ENCODE data around the gene C20orf144.

The C20orf144 gene

GRCh38 chr20:33663161-33664084, 1.3 kb downstream of the C20orf144 start:
- no peaks in the 10 kb centered on the region for H3K9me3 ChIP-seq (ENCODE audit: control insufficient read depth, low read length)
- peak overlapping the region; percentile 90 for H2AFZ ChIP-seq (ENCODE audit: low read depth, low read length)
- H3K14ac ChIP-seq (ENCODE audit: low read length in 2 of 2) = peak overlapping the region; percentile 28 to 99
- peak overlapping the region; percentile 84 for H3K27ac ChIP-seq (ENCODE audit: low read length, poor library complexity, severe bottlenecking)
- H3K79me1 ChIP-seq (replicated peaks; ENCODE audit: low read length, poor library complexity, severe bottlenecking) = peaks cover 39% of the 10 kb centered on the region
- H2BK15ac ChIP-seq (ENCODE audit: low read depth, poor library complexity, severe bottlenecking) = peak overlapping the region; percentile 92
- H2AK5ac ChIP-seq (ENCODE audit: low read length, severe bottlenecking) = peak overlapping the region; percentile 57
- H3K27me3 ChIP-seq (ENCODE audit: control insufficient read depth in 1 of 2, insufficient read depth in 1 of 2, low read length in 2 of 2) = no peaks in the 10 kb centered on the region
- H3K4me2 ChIP-seq (ENCODE audit: low read length, poor library complexity, severe bottlenecking) = peak overlapping the region; percentile 92
- H3K36me3 ChIP-seq (ENCODE audit: control insufficient read depth in 1 of 2, insufficient read depth in 2 of 2, low read depth in 1 of 2, low read length in 2 of 2) = peaks cover 9 to 59% of the 10 kb centered on the region in 2 experiments
- H3K18ac ChIP-seq (ENCODE audit: low read depth in 1 of 2, low read length in 2 of 2) = peak overlapping the region; percentile 81 to 99
- H4K8ac ChIP-seq (ENCODE audit: low read length) = peak overlapping the region; percentile 96
- H3K4me3 ChIP-seq (ENCODE audit: insufficient read depth in 1 of 2, low read depth in 1 of 2, low read length in 2 of 2) = peak overlapping the region; percentile 78 to 88
- under 1% methylated on average over 73 of the region's 84 CpGs for WGBS
- H3K23ac ChIP-seq (ENCODE audit: low read length in 2 of 2) = peak overlapping the region in 1 of 2 experiments; percentile 92
- peak; percentile 73 for DNase-seq
- peak overlapping the region; percentile 96 for H2BK120ac ChIP-seq (ENCODE audit: low read depth, low read length)
- H3K9ac ChIP-seq (ENCODE audit: low read length) = peak overlapping the region; percentile 94
- H2BK5ac ChIP-seq (ENCODE audit: low read depth, low read length, poor library complexity, severe bottlenecking) = peak overlapping the region; percentile 8
- H3K4ac ChIP-seq (ENCODE audit: low read depth in 1 of 2, low read length in 2 of 2) = peak overlapping the region; percentile 79 to 99
- peaks cover 33% of the 10 kb centered on the region for H3K4me1 ChIP-seq (ENCODE audit: control insufficient read depth, insufficient read depth, low read depth, low read length)
- H2BK12ac ChIP-seq (ENCODE audit: low read length in 2 of 2) = peak overlapping the region in 1 of 2 experiments; percentile 68
- H4K91ac ChIP-seq (ENCODE audit: low read length) = peak overlapping the region; percentile 73

- Histone ChIP-seq H3K23ac (ENCODE audit: low read length in 2 of 2) (peak overlapping the region in 1 of 2 experiments; percentile 88), H4K91ac (ENCODE audit: low read length) (peak overlapping the region; percentile 65), H2BK5ac (ENCODE audit: low read depth, low read length, poor library complexity, severe bottlenecking) (peak overlapping the region; percentile 8), H3K9ac (ENCODE audit: low read length) (peak overlapping the region; percentile 94), H2BK12ac (ENCODE audit: low read length in 2 of 2) (peak overlapping the region in 1 of 2 experiments; percentile 68), H3K79me1 (replicated peaks; ENCODE audit: low read length, poor library complexity, severe bottlenecking) (peaks cover 43% of the 10 kb centered on the region), H3K18ac (ENCODE audit: low read depth in 1 of 2, low read length in 2 of 2) (peak overlapping the region; percentile 81 to 95), H2BK120ac (ENCODE audit: low read depth, low read length) (peak overlapping the region; percentile 96), H2AK5ac (ENCODE audit: low read length, severe bottlenecking) (peak overlapping the region; percentile 75), H3K4me1 (ENCODE audit: control insufficient read depth, insufficient read depth, low read depth, low read length) (peaks cover 30% of the 10 kb centered on the region), H3K36me3 (ENCODE audit: control insufficient read depth in 1 of 2, insufficient read depth in 2 of 2, low read depth in 1 of 2, low read length in 2 of 2) (peaks cover 13 to 59% of the 10 kb centered on the region in 2 experiments), H3K4ac (ENCODE audit: low read depth in 1 of 2, low read length in 2 of 2) (peak overlapping the region; percentile 79 to 99), H3K27me3 (ENCODE audit: control insufficient read depth in 1 of 2, insufficient read depth in 1 of 2, low read length in 2 of 2) (no peaks in the 10 kb centered on the region), H2AFZ (ENCODE audit: low read depth, low read length) (peak overlapping the region; percentile 90), H3K14ac (ENCODE audit: low read length in 2 of 2) (peak overlapping the region in 1 of 2 experiments; percentile 93), H2BK15ac (ENCODE audit: low read depth, poor library complexity, severe bottlenecking) (no peak overlapping the region), H4K8ac (ENCODE audit: low read length) (peak overlapping the region; percentile 96), H3K27ac (ENCODE audit: low read length, poor library complexity, severe bottlenecking) (peak overlapping the region; percentile 84), H3K4me2 (ENCODE audit: low read length, poor library complexity, severe bottlenecking) (peak overlapping the region; percentile 92), H3K9me3 (ENCODE audit: control insufficient read depth, low read length) (no peaks in the 10 kb centered on the region), H3K4me3 (ENCODE audit: insufficient read depth in 1 of 2, low read depth in 1 of 2, low read length in 2 of 2) (peak overlapping the region; percentile 78 to 88)
- DNase-seq = no peak
- 55% methylated on average over 9 of the region's 9 CpGs for WGBS
Measured at GRCh38 chr20:33664085-33664761, 2.1 kb downstream of the C20orf144 start.

- H2BK15ac ChIP-seq (ENCODE audit: low read depth, poor library complexity, severe bottlenecking) = no peak overlapping the region
- no peak overlapping the region for H3K4ac ChIP-seq (ENCODE audit: low read depth in 1 of 2, low read length in 2 of 2)
- no peak overlapping the region for H3K4me2 ChIP-seq (ENCODE audit: low read length, poor library complexity, severe bottlenecking)
- H2BK120ac ChIP-seq (ENCODE audit: low read depth, low read length) = no peak overlapping the region
- H3K79me1 ChIP-seq (replicated peaks; ENCODE audit: low read length, poor library complexity, severe bottlenecking) = peaks cover 42% of the 10 kb centered on the region
- WGBS = 97% methylated on average over 2 of the region's 2 CpGs
- no peaks in the 10 kb centered on the region for H3K27me3 ChIP-seq (ENCODE audit: control insufficient read depth in 1 of 2, insufficient read depth in 1 of 2, low read length in 2 of 2)
- peaks cover 35% of the 10 kb centered on the region for H3K4me1 ChIP-seq (ENCODE audit: control insufficient read depth, insufficient read depth, low read depth, low read length)
- peak overlapping the region; percentile 75 for H2AK5ac ChIP-seq (ENCODE audit: low read length, severe bottlenecking)
- H3K9me3 ChIP-seq (ENCODE audit: control insufficient read depth, low read length) = no peaks in the 10 kb centered on the region
- no peak overlapping the region for H3K4me3 ChIP-seq (ENCODE audit: insufficient read depth in 1 of 2, low read depth in 1 of 2, low read length in 2 of 2)
- H2BK5ac ChIP-seq (ENCODE audit: low read depth, low read length, poor library complexity, severe bottlenecking) = no peak overlapping the region
- H3K23ac ChIP-seq (ENCODE audit: low read length in 2 of 2) = no peak overlapping the region
- H4K91ac ChIP-seq (ENCODE audit: low read length) = peak overlapping the region; percentile 14
- peaks cover 15 to 58% of the 10 kb centered on the region in 2 experiments for H3K36me3 ChIP-seq (ENCODE audit: control insufficient read depth in 1 of 2, insufficient read depth in 2 of 2, low read depth in 1 of 2, low read length in 2 of 2)
- H3K9ac ChIP-seq (ENCODE audit: low read length) = no peak overlapping the region
- no peak overlapping the region for H3K14ac ChIP-seq (ENCODE audit: low read length in 2 of 2)
- peak overlapping the region; percentile 82 for H4K8ac ChIP-seq (ENCODE audit: low read length)
- peak overlapping the region in 1 of 2 experiments; percentile 12 for H2BK12ac ChIP-seq (ENCODE audit: low read length in 2 of 2)
- no peak overlapping the region for H2AFZ ChIP-seq (ENCODE audit: low read depth, low read length)
- DNase-seq = peak; percentile 22
- H3K18ac ChIP-seq (ENCODE audit: low read depth in 1 of 2, low read length in 2 of 2) = no peak overlapping the region
- H3K27ac ChIP-seq (ENCODE audit: low read length, poor library complexity, severe bottlenecking) = no peak overlapping the region
Measured at GRCh38 chr20:33664762-33665144, 2.6 kb downstream of the C20orf144 start.

Measured in mesenchymal stem cell (in vitro differentiated cells and primary cell).